ENCODE measurements around the gene LIPA.
A peak's percentile ranks its signal among the peaks of the same experiment; 100 is the strongest.

The LIPA gene

DNA sequence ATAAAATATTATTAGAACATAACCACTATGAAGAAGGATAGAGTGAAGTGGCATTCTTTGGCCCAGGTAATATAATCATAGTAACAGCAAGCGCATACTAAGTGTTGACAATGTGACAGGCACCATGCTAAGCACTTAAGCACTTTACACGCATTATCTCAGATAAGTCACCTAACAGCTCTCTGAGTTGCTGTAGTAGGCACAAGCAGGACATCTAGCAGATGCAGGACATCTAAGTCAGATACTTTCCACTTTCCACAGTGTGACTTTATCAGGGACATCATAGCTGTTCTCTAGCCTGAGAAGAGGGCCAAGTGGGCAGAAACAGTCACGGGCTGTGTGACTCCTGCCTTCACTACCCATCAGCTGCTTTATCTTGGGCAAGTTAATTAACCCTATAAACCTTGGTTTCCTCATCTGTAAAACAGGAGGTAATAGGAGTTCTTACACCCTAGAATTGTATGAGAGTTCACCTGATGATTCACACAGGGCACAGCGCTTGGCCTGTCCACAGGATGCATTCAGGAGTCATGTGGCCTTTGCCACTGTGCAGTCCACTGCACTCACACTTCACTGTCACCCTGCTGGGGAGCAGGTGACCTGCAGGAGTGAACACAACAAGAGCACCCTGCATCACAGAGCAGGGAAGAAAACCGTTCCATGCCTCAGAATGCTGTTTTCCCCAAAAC is 12.5 kb downstream of the LIPA start:
- DNase-seq = no peak

DNA sequence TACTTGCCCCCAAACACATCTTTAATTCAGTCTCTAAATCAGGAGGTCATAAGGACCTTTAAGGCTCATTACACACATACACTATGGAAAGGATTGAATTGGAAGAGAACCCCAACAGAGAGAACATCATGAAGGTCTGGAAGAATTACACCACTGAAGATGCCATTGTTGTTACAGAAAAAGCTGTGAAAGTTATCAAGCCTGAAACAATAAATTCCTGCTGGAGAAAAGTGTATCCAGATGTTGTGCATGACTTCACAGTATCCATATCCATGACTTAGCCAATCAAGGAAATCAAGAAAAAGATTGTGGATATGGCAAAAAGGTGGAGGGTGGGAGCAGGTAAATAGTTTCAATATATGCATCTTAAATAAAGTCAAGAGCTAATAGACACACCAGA is 13.7 kb downstream of the LIPA start:
- DNase-seq = no peak

DNA sequence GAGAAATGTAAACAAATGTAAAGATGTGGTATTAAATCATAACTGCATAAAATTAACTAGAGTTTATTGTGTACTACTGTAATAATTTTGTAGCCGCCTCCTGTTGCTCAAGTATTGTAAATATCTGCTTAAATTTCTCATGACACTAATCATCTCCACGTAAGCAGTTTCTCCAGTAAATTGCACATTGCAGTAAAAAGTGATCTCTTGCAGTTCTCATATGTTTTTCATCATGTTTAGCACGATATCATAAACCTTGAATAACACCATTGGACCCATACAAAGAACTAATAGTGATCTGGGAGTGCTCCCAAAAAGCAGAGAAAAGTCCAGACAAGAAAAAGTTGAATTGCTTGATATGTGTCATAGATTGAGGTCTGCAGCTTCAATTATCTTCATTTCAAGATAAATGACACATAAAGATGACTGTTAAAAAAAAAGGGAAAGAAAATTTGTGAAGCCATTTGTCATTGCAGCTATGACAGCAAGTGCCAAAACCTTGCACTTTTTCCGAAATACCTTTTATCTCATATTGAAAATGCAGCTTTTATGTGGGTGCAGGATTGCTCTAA is 15.3 kb downstream of the LIPA start:
- no peak for DNase-seq

DNA sequence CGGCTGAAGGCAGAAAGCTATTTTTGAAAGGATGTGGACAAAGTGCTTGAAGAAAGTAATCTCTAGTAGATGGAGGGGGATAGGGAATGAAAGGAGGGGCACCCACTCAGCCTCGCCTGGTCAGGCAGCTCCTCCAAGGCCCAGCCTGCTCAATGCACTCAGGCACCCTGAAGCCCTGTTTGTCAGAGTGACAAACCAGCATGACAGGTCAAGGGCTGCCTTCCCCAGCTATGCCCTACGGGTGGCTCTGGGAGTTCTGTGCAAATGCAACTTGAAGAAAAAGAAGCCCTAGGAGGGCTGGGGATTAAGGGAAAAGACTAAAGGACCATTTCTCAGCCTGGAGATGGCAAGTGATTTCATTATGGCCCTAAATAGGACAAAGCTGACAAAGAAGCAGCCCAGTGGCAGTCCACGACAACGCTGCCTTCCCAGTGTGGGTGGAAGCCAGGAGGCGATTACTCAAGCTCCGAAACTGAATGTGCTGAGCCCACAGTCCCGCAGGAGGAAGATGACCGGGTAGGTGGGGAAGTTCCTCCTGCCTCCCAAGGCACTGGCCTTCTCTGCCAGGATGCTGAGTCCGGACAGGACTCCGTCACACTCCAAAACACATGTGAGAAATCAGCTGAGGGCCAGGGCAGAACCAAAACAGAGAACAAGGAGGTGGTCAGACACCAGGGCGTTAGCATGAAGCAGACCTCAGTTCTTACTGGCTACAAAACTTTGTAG is 16.3 kb downstream of the LIPA start:
- no peak for DNase-seq

DNA sequence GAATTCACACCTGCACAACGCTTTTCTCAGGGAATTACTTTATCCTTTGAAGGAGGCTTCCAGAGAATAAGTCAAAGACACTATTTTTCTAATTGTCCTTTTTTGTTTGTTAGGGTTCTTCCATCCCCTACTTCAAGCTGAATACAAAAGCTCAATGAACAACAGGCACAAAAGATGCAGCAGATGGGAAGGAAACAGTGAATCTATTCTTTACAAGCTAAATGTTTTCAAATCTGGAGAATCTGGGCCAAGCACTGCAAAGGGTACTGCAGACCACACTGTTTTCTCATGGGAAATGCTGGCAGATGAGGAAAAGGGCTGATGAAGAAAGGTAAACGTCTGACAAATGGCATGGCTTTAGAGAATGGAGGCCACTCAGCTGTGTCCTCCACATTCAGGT is 18.5 kb downstream of the LIPA start:
- DNase-seq = no peak

DNA sequence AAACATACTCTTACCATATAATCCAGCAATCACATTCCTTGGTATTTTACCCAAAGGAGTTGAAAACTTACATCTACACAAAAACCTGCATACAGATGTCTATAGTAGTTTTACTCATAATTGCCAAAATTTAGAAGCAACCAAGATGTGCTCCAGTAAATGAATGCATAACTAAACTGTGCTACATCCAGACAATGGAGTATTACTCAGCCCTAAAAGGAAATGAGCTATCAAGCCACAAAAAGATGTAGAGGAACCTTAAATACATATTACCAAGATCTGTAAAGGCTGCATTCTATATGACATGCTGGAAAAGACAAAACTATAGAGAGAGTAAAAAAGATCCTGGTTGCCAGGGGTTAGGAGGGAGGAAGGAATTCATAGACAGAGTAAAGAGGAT is 22.6 kb downstream of the LIPA start:
- DNase-seq = no peak

DNA sequence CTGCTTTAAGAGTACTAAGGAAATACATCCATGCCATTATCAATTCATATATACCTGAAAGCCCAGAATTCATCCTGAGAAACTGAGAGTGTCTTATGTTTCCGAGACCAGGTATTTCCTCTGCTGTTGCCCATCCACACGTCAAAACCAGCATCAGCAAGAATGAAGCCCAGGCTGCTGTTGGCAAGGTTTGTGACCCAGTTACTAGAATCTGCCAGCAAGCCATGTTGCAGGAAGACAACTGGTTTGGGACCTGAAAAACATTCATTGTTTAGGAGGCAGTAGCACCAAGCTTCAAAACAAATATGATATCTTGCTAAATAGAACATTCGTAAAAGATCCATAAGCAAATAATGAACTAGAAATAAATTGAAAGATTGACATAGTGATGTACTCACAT is 23.4 kb downstream of the LIPA start:
- no peak for DNase-seq

DNA sequence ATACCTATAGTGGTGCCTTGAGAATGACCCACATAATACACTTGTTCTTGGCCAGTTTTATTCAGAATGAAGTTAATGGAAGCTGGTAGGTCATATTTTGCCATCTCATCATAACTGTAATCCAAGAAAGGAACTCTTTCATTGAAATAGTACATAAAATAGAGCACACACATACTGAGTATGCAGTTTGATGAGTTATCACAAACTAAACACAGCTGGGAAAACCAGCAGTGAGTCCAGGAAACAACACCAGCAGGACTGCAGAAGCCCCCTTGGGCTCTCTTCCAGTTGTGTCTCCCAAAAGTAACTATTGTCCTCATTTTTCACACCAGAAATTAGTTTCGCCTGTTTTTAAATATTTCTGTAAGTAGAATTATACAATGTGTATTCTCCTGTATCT is 24.7 kb downstream of the LIPA start:
- no peak for DNase-seq

DNA sequence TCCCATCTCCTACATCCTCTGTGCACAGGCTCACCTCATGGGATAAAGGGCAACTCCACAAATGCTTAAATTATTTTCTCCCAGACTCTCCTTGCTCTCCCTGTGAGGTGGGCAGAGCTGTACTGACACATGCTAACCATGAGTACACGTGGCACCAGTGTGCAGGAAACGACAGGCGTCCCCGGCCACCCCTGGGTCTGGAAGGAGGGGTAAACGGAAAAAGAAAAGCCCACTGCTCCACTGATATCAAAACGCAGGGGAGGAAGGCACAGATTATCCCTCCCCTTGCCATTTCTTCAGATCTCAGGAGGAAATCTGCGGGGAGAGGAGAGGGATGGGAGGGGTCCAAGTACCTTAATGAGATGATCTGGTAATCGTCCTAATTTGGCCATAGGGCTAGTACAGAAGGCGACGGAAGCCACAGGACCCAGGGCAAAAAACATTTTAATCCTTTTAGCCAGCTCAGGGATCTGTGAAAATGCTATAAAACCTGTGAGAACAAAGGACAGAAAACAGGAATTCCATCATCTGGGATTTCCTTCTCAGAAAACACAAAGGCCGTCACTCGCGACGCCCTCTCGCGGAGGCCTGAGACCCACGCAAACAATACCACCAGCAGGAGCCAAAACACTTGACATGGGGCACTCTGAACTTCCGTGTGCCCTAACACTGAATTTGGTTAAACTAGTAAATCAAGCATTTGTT is 26.7 kb downstream of the LIPA start:
- DNase-seq = no peak

DNA sequence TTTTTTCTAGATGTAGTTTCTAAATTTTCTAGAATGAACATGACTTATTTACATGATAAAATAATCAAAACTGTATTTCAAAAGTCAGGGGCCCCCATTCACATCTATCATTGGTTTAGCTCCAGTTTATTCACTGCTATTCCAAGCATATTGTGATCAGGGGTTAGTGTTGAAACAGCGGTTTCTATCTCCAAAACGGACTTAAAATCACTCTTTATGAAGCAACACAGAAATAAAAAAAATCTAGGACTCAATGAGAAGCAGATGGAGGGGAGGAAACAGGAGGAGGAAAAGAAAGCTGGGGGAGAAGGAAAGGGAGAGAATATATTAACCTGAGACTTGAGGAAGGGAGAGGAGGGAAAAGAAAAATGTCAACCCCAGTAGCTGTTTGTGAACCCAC is 29.7 kb downstream of the LIPA start:
- no peak for DNase-seq

DNA sequence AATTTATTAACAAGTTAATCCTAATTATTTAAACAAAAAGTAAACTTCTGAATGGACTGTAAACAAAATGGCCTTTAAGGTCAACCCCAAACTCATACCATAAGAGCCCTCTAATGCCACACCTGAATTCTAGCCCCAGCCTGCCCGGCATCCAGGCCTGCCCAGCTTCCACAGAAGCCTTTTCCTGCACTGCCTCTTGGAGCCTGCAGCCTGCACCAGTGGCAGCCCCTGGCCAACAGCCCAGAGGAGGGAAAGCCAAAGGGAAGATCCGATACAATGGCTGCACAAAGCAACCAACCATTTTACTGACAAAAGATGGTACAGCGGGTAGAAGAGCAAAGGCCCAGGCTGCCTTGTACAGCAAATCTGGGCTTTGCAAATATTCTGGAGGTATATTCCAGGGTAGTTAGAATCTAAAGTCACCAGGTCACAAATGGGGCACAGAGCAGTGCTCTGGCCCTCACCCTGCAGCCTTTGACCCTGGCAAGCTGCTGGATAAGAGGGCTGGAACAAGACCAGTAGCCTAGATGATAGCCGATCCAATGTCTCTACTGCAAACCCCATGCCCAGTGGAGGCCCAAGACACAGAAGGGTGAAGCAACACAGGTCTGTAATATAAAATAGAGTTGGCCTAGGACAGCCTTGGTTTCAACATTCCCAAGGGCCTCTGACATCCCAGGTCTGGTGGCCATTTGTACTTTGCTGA is 31.9 kb downstream of the LIPA start:
- no peak for DNase-seq

DNA sequence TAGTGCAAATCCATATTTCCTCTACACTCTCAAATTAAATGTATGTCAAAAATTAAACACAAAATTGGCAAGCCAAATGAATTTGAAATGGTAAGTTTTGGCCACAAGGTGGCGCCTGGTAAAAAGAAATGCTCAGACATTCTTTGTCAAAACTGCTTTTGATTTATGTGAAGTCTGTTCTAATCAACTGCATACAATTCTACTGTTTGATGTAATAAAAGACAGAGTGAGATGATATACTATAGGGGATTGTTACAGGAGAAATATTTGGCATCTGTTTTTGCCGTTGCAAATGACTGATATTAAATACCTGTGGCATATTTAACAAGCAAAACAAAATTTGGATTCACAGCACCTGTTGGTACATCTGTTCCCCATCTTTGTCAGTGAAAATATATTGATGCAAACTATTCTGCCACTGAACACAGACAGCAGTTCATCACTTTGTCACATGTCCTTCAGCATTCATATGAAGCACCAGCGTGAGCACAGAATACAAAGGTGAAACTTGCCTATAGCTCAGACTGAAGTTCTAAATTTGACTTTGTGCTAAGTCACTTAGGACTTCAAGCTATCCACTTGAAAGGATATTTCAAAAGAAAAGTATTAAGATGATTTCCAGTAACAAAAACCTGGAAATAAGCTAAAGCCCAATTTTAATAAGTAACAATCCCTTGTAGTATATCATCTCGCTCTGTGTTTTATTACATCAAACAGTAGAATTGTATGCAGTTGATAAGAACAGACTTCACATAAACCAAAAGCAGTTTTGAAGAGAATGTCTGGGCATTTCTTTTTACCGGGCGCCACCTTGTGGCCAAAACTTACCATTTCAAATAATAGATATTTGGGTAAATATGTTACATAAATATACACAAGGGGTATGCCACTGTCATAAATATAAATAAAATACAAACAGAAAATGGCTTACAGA is 34.3 kb downstream of the LIPA start:
- DNase-seq = peak; percentile 76

DNA sequence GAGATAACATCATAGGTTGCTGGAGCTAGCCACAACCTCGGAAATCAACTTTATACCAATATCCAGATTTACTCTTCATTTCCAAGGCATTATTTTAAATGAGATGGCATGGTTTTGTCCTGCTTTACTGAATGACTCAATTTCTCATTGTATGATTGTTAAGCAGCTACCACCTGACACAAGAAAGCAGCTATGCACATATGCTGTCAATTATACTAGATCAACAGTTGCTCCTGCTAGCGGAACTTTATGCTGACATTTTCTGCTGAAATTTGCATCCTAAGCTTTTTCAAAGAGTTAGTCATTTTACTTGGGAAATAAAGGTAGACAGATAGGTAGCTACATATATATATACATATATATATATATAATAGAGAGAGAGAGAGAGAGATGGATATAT is 35.5 kb downstream of the LIPA start:
- DNase-seq = no peak

DNA sequence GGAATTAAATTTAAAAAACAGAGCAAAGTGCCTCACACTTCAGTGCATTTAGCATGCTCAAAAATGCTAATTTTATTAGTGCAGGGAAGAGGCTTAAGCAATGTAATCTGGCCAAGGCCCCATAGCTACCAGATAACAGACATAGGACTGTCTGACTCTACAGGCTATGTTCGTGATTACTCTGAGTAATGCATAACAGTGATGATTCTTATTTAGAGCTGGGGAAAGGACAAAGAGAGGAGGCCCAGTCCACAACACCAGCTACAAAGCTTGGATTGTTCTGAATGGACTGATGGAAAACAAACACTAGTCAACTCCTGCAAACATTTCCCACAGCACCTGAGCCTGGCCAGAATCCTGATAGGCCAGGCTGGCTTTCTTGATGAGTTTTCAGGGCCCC is 36.1 kb downstream of the LIPA start:
- DNase-seq = no peak

DNA sequence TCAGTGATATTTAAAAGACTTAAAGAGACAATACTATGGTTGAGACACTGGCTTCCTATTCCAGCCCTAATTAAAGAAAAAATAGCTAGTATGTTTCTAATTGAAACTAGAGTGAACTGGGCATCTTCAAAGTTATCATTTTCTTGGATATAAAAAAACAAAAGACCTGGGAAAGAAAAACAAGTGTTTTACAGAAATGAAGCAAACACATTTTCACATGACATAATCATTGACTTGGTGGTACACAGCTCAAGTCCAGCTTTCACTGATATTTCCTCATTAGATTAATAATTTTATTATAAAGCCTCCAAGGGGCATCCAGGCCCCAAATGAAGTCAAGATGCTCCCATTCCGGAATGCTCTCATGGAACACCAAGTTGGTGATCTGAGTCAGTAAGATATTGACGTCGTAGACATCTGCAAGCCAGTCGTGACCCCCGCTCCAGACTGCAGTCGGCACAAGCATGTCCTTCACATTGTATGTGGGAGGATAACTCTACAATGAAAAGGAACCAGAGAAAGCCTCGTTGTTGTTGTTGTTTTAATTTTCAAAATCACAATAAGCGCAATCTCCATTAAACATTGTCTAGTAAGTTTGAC is 36.9 kb downstream of the LIPA start:
- DNase-seq = no peak

DNA sequence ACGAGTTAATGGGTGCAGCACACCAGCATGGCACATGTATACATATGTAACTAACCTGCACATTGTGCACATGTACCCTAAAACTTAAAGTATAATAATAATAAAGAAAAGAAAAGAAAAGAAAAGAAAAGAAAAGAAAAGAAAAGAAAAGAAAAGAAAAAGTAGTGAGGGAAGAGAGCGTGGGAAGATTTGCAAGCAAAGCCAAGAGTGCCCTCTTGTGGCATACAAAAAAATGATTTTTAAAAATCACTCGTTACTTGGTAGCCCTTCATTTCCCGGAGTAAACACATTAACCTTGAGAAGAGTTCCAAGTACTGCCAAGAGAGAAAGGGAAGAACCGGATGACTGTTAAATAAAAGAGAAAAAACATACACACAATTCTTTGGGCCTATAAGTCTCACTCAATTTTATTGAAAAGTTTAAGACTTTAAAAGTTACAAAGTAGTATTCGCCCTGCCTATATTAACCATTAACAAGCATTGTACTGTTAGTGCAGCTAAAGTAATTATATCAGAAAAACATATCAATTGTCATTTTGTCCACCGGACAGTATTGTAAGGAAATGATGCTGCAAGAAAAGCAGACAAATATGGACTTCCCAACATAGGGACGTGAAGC is 38.3 kb downstream of the LIPA start:
- DNase-seq = peak; percentile 54

DNA sequence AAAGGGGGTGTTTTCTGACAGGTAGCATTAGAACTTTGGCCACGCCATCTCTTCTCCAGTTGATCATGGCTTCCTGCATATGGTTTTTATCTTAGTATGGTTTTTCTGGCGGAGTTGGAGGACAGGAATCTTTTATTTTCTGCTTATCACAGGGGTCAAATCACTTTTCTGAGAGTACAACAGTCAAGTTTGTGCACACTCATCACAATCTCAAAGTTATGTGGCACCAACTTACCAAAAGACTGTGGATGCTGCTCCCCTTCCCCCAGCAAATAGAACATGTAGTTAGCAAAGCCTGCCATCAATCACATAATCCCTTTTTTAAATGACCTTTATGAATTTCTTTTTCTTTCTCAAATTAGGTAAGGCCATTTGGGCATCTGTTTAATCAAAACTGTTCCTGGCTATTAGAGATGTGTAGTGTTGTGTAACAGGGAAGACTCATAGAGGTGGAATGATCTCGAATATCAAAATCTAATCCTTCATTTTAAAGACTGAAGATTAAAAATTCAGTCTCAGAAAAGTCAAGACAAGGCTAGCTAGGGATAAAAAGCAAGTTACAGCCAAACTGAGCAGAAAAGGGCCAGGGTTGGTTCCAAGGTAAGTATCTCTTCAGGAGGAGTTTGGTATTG is 40.7 kb downstream of the LIPA start:
- DNase-seq = no peak

DNA sequence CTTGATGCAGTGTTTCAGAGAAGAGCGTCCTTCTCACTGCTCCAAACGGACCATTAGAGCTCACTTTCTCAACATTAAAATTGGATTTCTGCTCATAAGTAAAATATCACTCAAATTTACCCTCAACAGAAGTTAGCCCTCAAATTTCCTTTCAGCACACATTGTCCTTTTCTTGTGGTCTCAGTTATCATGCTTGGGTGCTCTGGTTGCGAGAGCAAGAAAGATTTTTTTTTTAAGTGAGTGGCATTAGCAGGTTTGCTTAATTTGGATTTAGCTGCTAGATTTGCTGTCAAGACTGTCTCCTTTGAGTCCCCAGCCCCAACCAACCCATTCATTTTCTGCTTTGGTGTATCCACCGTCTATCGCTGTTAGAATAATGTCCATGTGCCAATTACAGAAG is 41.9 kb downstream of the LIPA start:
- DNase-seq = no peak

DNA sequence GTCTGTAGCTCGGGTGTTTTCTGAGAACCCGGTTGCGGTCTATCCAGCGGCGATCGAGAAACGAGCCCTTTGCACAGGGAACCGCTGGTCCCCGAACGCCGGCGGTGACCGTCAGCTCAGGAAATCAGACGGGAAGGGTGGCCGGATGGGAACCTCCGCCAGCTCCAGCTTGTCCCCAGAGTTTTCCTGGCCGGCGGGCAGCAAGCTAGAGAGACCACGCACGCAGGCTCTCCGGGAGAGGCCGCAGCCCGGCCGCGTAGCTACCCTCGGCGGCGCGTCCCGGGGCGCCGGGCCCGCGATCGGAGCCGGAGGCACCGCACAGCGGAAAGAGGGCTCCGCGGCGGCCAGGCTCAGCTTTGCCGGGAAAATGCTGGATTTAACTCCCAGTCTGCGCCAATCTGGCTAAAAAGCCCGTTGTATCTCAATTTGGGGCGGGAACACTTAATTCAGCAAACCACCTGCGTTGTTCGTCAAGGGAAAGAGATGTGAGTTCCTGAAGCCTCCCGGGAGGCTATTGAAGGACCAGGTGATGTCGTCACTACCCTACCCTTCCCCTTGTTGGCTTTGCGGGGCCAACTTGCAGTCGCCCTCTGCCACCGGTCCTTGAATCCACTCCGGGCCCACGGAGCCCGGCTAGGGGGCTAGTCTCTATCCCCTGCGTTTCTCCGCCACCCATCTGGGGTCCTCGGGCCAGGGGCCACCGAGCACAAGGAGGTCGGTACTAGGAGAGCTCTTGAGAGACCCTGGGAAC is 43.6 kb downstream of the LIPA start:
- DNase-seq = no peak

All from CD4-positive, alpha-beta T cell treated with Interleukin-4 for 4 hours (primary cell).